IMR-90 (cell line): Measurements from ENCODE around the gene ADPRS. TPM values are rescaled to one million over a fixed set of nuclear protein-coding genes. Genes with fewer than 3 reads are reported as not detected.

Source experiments
- ATAC-seq: fragments of 200-7000 bp; cut with Tn5 transposase; 2 replicates; pipeline ENCODE4 v1.9.1; 2020; ENCODE audit warnings: low read depth, mild to moderate bottlenecking, moderate library complexity
- BruUV-seq: library from RNA; stranded (reverse); fragments of 400-500 nt; replicated peaks from 2 replicates; lab custom pipeline; 2021; lab: Mats Ljungman, UMichigan
- CTCF ChIA-PET: fragments of 300-600 bp; formaldehyde crosslinking; extraction: SDS; loops from one replicate; lab custom pipeline; 2021; ENCODE audit warnings: antibody characterized with exemption; lab: Yijun Ruan, JAX
- POLR2A ChIA-PET: fragments of 300-600 bp; sonication (Branson Sonifier 250); formaldehyde crosslinking; loops from one replicate; lab custom pipeline; 2022; ENCODE audit warnings: antibody characterized with exemption; ENCODE audit not compliant: unreplicated experiment; lab: Charles Lee
- DNase-seq: peaks from one replicate; pipeline ENCODE4 v3.0.0; 2013
- H2AFZ ChIP-seq: replicated peaks from 2 replicates; pipeline ENCODE3; 2013; ENCODE audit warnings: low read length, mild to moderate bottlenecking; ENCODE audit not compliant: poor library complexity
- H2AK5ac ChIP-seq: 2 replicates; pipeline ENCODE4 v1.6.1; 2013; ENCODE audit warnings: low read depth, low read length, inconsistent platforms
- H2AK9ac ChIP-seq: replicated peaks from 2 replicates; pipeline ENCODE3; 2013; ENCODE audit warnings: mild to moderate bottlenecking, low read depth, low read length, moderate library complexity; ENCODE audit not compliant: poor library complexity
- H2BK120ac ChIP-seq: 2 replicates; pipeline ENCODE4 v1.6.1; 2013; ENCODE audit warnings: low read depth, low read length, inconsistent platforms
- H2BK15ac ChIP-seq: 3 replicates; pipeline ENCODE4 v1.6.1; 2013; ENCODE audit warnings: low read depth, low read length, inconsistent platforms
- H2BK20ac ChIP-seq: 2 replicates; pipeline ENCODE4 v1.6.1; 2013; ENCODE audit warnings: low read depth, mild to moderate bottlenecking, inconsistent platforms, low read length, moderate library complexity
- H2BK5ac ChIP-seq: 2 replicates; pipeline ENCODE4 v1.6.1; 2013; ENCODE audit warnings: mild to moderate bottlenecking, low read depth, low read length, inconsistent platforms; ENCODE audit not compliant: poor library complexity, severe bottlenecking
- H3K14ac ChIP-seq: replicated peaks from 2 replicates; pipeline ENCODE4 v1.6.1; 2013; ENCODE audit warnings: low read depth, low read length, inconsistent platforms
- H3K18ac ChIP-seq: 2 replicates; pipeline ENCODE4 v1.6.1; 2013; ENCODE audit warnings: low read depth, low read length, control low read depth
- H3K23ac ChIP-seq: 2 replicates; pipeline ENCODE4 v1.6.1; 2013; ENCODE audit warnings: low read depth, low read length, inconsistent platforms
- H3K27ac ChIP-seq: 2 replicates; pipeline ENCODE4 v1.5.1; 2013; ENCODE audit warnings: mild to moderate bottlenecking, control low read depth, low read length; ENCODE audit not compliant: insufficient read depth
- H3K27me3 ChIP-seq: 2 replicates; pipeline ENCODE4 v1.6.1; 2013; ENCODE audit warnings: low read length; ENCODE audit not compliant: control insufficient read depth, insufficient read depth
- H3K36me3 ChIP-seq: 2 replicates; pipeline ENCODE4 v1.6.1; 2013; ENCODE audit warnings: low read length, mixed read lengths; ENCODE audit not compliant: control insufficient read depth, insufficient read depth
- H3K4ac ChIP-seq: 2 replicates; pipeline ENCODE4 v1.6.1; 2013; ENCODE audit warnings: low read depth, low read length, inconsistent platforms
- H3K4me1 ChIP-seq: 2 replicates; pipeline ENCODE4 v1.6.1; 2013; ENCODE audit warnings: low read length, mixed read lengths; ENCODE audit not compliant: control insufficient read depth, insufficient read depth
- H3K4me2 ChIP-seq: 2 replicates; pipeline ENCODE4 v1.6.1; 2013; ENCODE audit warnings: low read depth, mild to moderate bottlenecking, control low read depth, low read length, moderate library complexity
- H3K4me3 ChIP-seq: 2 replicates; pipeline ENCODE4 v1.5.1; 2013; ENCODE audit warnings: low read depth, mild to moderate bottlenecking, control low read depth, low read length, moderate library complexity; ENCODE audit not compliant: insufficient read depth
- H3K56ac ChIP-seq: 2 replicates; pipeline ENCODE4 v1.6.1; 2013; ENCODE audit warnings: low read length, inconsistent platforms; ENCODE audit not compliant: insufficient read depth; ENCODE audit errors: extremely low read depth
- H3K79me1 ChIP-seq, 2 experiments: 2 replicates each; pipeline ENCODE4 v1.6.1; 2013; ENCODE audit warnings: low read length in 2 of 2, inconsistent platforms in 1 of 2, low read depth in 1 of 2
- H3K9ac ChIP-seq: 2 replicates; pipeline ENCODE4 v1.6.1; 2013; ENCODE audit warnings: low read depth, low read length, control low read depth
- H3K9me1 ChIP-seq: 2 replicates; pipeline ENCODE4 v1.6.1; 2013; ENCODE audit warnings: low read length, inconsistent platforms; ENCODE audit not compliant: insufficient read depth
- H3K9me3 ChIP-seq: 2 replicates; pipeline ENCODE4 v1.6.1; 2013; ENCODE audit warnings: low read length; ENCODE audit not compliant: control insufficient read depth, insufficient read depth
- H4K20me1 ChIP-seq: 2 replicates; pipeline ENCODE4 v1.6.1; 2013; ENCODE audit warnings: low read length, inconsistent platforms; ENCODE audit not compliant: insufficient read depth
- H4K5ac ChIP-seq: 2 replicates; pipeline ENCODE4 v1.6.1; 2013; ENCODE audit warnings: mild to moderate bottlenecking, low read depth, low read length, control low read depth
- H4K8ac ChIP-seq, 2 experiments: 2 replicates each; pipeline ENCODE4 v1.6.1; 2013; ENCODE audit warnings: low read depth in 2 of 2, low read length in 2 of 2, control low read depth in 1 of 2, inconsistent platforms in 1 of 2
- H4K91ac ChIP-seq: 2 replicates; pipeline ENCODE4 v1.6.1; 2013; ENCODE audit warnings: low read depth, low read length, inconsistent platforms; ENCODE audit not compliant: insufficient read depth
- BHLHE40 ChIP-seq: fragments of 150-350 bp; IDR thresholded peaks from 2 replicates; pipeline ENCODE4 v1.6.1; 2016; ENCODE audit warnings: mild to moderate bottlenecking, low read depth, low read length
- CEBPB ChIP-seq: IDR thresholded peaks from 2 replicates; pipeline ENCODE4 v1.6.1; 2012; ENCODE audit warnings: low read depth, low read length, improper control_type of control experiment
- CHD1 ChIP-seq: IDR thresholded peaks from 2 replicates; pipeline ENCODE4 v1.6.1; 2012; ENCODE audit warnings: low read depth, low read length, improper control_type of control experiment
- FOS ChIP-seq: fragments of 150-350 bp; IDR thresholded peaks from 2 replicates; pipeline ENCODE4 v1.6.1; 2016; ENCODE audit warnings: low read depth, low read length
- MAFK ChIP-seq: IDR thresholded peaks from 2 replicates; pipeline ENCODE4 v1.6.1; 2012; ENCODE audit warnings: low read depth, low read length, improper control_type of control experiment
- MAZ ChIP-seq: IDR thresholded peaks from 2 replicates; pipeline ENCODE4 v1.6.1; 2012; ENCODE audit warnings: low read depth, mild to moderate bottlenecking, low read length, improper control_type of control experiment, moderate library complexity, borderline replicate concordance
- MXI1 ChIP-seq: IDR thresholded peaks from 2 replicates; pipeline ENCODE4 v1.6.1; 2012; ENCODE audit warnings: low read depth, mild to moderate bottlenecking, low read length, moderate library complexity, borderline replicate concordance
- NFE2L2 ChIP-seq: fragments of 150-350 bp; IDR thresholded peaks from 2 replicates; pipeline ENCODE4 v1.6.1; 2016; ENCODE audit warnings: low read depth, mild to moderate bottlenecking, low read length
- POLR2A ChIP-seq: IDR thresholded peaks from 2 replicates; pipeline ENCODE4 v1.6.1; 2012; ENCODE audit warnings: mild to moderate bottlenecking, low read depth, low read length
- RAD21 ChIP-seq: IDR thresholded peaks from 2 replicates; pipeline ENCODE4 v1.6.1; 2012; ENCODE audit warnings: low read length, improper control_type of control experiment
- RCOR1 ChIP-seq: IDR thresholded peaks from 2 replicates; pipeline ENCODE4 v1.6.1; 2012; ENCODE audit warnings: mild to moderate bottlenecking, low read length, improper control_type of control experiment; ENCODE audit not compliant: insufficient replicate concordance
- RFX5 ChIP-seq: IDR thresholded peaks from 2 replicates; pipeline ENCODE4 v1.8.0; 2012; ENCODE audit warnings: low read depth, mild to moderate bottlenecking, low read length, moderate library complexity
- SMC3 ChIP-seq: fragments of 150-350 bp; IDR thresholded peaks from 2 replicates; pipeline ENCODE4 v1.6.1; 2016; ENCODE audit warnings: low read depth, mild to moderate bottlenecking, antibody characterized with exemption, low read length, moderate library complexity
- WGBS, 2 experiments: methylation state at CpG; one replicate each; pipeline versions ENCODE4 v1.1.5 to v1.1.7; 2013; ENCODE audit warnings: missing lambda C conversion rate in 2 of 2; ENCODE audit not compliant: insufficient read length in 1 of 2; ENCODE audit errors: extremely low coverage in 2 of 2; 5-methylcytosine and 5-hydroxymethylcytosine counted together
- dilution Hi-C: fragments of 300-500 bp; cut with HindIII; formaldehyde crosslinking; loops from one replicate; pipeline ENCODE4 v1.14.3; 2018; ENCODE audit warnings: low sequenced_read_pairs; ENCODE audit not compliant: unreplicated experiment
- in situ Hi-C: fragments of 300-500 bp; cut with MboI; formaldehyde crosslinking; loops from 3 replicates; pipeline ENCODE4 v1.14.3; 2019; ENCODE audit warnings: low sequenced_read_pairs, inconsistent platforms, mixed read lengths
- intact Hi-C: fragments of 100-400 bp; cut with micrococcal nuclease; formaldehyde crosslinking; loops from 2 replicates; pipeline ENCODE4 v1.10.0; 2022
- polyA plus RNA-seq, 3 experiments: library from polyadenylated mRNA; depleted of rRNA; stranded (reverse); fragments of >200 nt; gene quantifications; 2 replicates each; pipeline ENCODE4 v1.2.3, GENCODE V29; 2012; ENCODE audit warnings: low replicate concordance in 1 of 3
- total RNA-seq: library from RNA; depleted of rRNA; stranded (reverse); fragments of >200 nt; gene quantifications from 2 replicates; pipeline ENCODE4 v1.2.3, GENCODE V29; 2012
- TF ChIP-seq, protein P1 (sequence below): fragments of 150-350 bp; IDR thresholded peaks from 2 replicates; pipeline ENCODE4 v1.6.1; 2016; ENCODE audit warnings: low read depth, mild to moderate bottlenecking, low read length, moderate library complexity, borderline replicate concordance
- TF ChIP-seq, protein P2 (sequence below): conservative IDR thresholded peaks from 2 replicates; pipeline ENCODE4 v1.5.1; 2012; ENCODE audit warnings: mild to moderate bottlenecking, low read depth, low read length, improper control_type of control experiment

ADPRS gene
- total and polyA plus RNA-seq, 2 of the 4 experiments (the other 2 are of a cell fraction): 31.0 to 37.2 TPM

DNA sequence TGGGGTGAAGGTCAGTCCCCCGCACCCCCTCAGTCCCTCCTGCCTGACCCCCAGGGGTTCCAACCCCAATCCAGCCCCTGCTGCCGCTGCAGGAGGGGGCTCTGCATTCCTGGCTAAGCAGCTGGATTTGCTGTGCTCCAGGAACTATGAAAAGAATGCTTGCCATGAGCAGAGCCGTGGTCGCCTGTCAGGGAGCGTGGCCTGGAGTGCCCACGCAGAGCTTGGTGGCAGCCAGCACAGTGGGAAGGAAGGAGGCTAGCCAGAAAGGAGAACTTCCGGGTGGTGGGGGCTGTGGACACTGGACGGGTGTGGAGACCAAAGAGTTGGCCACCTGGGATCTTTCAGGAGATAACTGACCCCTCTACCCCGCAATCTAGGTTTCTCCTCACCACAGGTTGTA is 30.8 kb downstream of the ADPRS start:
- peak overlapping the region; percentile 9; the same call in 1 of the 2 replicates for H4K5ac ChIP-seq
- intact Hi-C loops (no loop called here), in situ Hi-C loops (loop anchor here (25.0 kb wide), 1 partner anchor 293 kb away; no protein-coding TSS in a partner anchor), dilution Hi-C loops (no loop called here)
- H3K23ac ChIP-seq: no peak overlapping the region
- no peak for DNase-seq
- H2BK120ac ChIP-seq: peak overlapping the region; percentile 26
- no TSS peak for BruUV-seq
- peak overlapping the region; percentile 76 for H3K4ac ChIP-seq
- H2BK5ac ChIP-seq: peak overlapping the region; percentile 15
- no peak overlapping the region for H3K4me3 ChIP-seq
- peak; percentile 69 for ATAC-seq
- CTCF ChIA-PET: interaction anchor here (0.9 to 4.1 kb wide), 2 partner anchors 9 to 15 kb away, joined by 3 to 21 read pairs; no protein-coding TSS in a partner anchor
- WGBS, 2 experiments: 60% methylated on average over 2 of the region's 9 CpGs; no CpG with 5 or more reads in 1 of the 2 experiments
- no peak overlapping the region for H2BK15ac ChIP-seq
- peak overlapping the region; percentile 87 for H4K91ac ChIP-seq
- peak overlapping the region; percentile 38; the same call in 1 of the 2 replicates for H2AK5ac ChIP-seq
- peak overlapping the region; percentile 80 for H2AFZ ChIP-seq
- H3K56ac ChIP-seq: no peak overlapping the region
- 0 out of 2 replicates have a peak overlapping the region, but pooled peaks have one; percentile 17 for H2BK20ac ChIP-seq
- no peaks in the 10 kb centered on the region for H3K36me3 ChIP-seq
- no peaks in the 10 kb centered on the region for H3K9me1 ChIP-seq
- peaks cover 13% of the 10 kb centered on the region for H3K4me1 ChIP-seq
- H3K9ac ChIP-seq: no peak overlapping the region
- peaks cover 18% of the 10 kb centered on the region for H3K27me3 ChIP-seq
- H3K4me2 ChIP-seq: 0 out of 2 replicates have a peak overlapping the region, but pooled peaks have one; percentile 5
- no peak overlapping the region for H3K27ac ChIP-seq
- POLR2A ChIA-PET: no interaction called here
- peak overlapping the region in 1 of 2 experiments; percentile 40; a peak in 3 of 4 replicates for H4K8ac ChIP-seq
- H4K20me1 ChIP-seq: no peaks in the 10 kb centered on the region; the same call in 1 of the 2 replicates
- TF ChIP-seq MAZ (no peak), RCOR1 (no peak), MXI1 (no peak), NFE2L2 (no peak), POLR2A (no peak), FOS (no peak), RFX5 (no peak), SMC3 (no peak), CHD1 (no peak), CEBPB (no peak), BHLHE40 (no peak), MAFK (no peak), RAD21 (no peak)
- TF ChIP-seq, protein P1, sequence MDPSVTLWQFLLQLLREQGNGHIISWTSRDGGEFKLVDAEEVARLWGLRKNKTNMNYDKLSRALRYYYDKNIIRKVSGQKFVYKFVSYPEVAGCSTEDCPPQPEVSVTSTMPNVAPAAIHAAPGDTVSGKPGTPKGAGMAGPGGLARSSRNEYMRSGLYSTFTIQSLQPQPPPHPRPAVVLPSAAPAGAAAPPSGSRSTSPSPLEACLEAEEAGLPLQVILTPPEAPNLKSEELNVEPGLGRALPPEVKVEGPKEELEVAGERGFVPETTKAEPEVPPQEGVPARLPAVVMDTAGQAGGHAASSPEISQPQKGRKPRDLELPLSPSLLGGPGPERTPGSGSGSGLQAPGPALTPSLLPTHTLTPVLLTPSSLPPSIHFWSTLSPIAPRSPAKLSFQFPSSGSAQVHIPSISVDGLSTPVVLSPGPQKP: no peak
- TF ChIP-seq, protein P2, sequence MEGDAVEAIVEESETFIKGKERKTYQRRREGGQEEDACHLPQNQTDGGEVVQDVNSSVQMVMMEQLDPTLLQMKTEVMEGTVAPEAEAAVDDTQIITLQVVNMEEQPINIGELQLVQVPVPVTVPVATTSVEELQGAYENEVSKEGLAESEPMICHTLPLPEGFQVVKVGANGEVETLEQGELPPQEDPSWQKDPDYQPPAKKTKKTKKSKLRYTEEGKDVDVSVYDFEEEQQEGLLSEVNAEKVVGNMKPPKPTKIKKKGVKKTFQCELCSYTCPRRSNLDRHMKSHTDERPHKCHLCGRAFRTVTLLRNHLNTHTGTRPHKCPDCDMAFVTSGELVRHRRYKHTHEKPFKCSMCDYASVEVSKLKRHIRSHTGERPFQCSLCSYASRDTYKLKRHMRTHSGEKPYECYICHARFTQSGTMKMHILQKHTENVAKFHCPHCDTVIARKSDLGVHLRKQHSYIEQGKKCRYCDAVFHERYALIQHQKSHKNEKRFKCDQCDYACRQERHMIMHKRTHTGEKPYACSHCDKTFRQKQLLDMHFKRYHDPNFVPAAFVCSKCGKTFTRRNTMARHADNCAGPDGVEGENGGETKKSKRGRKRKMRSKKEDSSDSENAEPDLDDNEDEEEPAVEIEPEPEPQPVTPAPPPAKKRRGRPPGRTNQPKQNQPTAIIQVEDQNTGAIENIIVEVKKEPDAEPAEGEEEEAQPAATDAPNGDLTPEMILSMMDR: no peak
- H3K18ac ChIP-seq: 0 out of 2 replicates have a peak overlapping the region, but pooled peaks have one; percentile 15
- peak overlapping the region; percentile 28; the same call in 1 of the 2 replicates for H3K14ac ChIP-seq
- no peaks in the 10 kb centered on the region for H3K9me3 ChIP-seq
- no peak overlapping the region for H2AK9ac ChIP-seq
- H3K79me1 ChIP-seq: no peaks in the 10 kb centered on the region
